B cell (primary cell): Measurements from ENCODE around the gene ZCCHC2. TPM values are rescaled to one million over a fixed set of nuclear protein-coding genes. Genes with fewer than 3 reads are reported as not detected.

ENCODE experiments used
- ATAC-seq: fragments of 200-7000 bp; cut with Tn5 transposase; one replicate; pipeline ENCODE4 v1.10.0; 2021; ENCODE audit warnings: low read depth, mild to moderate bottlenecking, moderate number of reproducible peaks, moderate library complexity
- CTCF ChIA-PET: fragments of 350-600 bp; sonication (Branson Sonifier 250); formaldehyde crosslinking; loops from one replicate; lab custom pipeline; 2021; ENCODE audit warnings: antibody characterized with exemption, inconsistent platforms; lab: Charles Lee
- POLR2A ChIA-PET: fragments of 350-600 bp; sonication (Branson Sonifier 250); formaldehyde crosslinking; loops from one replicate; lab custom pipeline; 2021; ENCODE audit warnings: antibody characterized with exemption; lab: Charles Lee
- DNase-seq: peaks from one replicate; pipeline ENCODE4 v3.0.0; 2013
- H2AFZ ChIP-seq: 2 replicates; pipeline ENCODE4 v1.6.1; 2012; ENCODE audit warnings: mild to moderate bottlenecking, low read depth, low read length; ENCODE audit not compliant: insufficient read depth, poor library complexity, severe bottlenecking
- H3K27ac ChIP-seq, 2 donors: 1 replicate in 1 of 2; 2 replicates in 1 of 2; pipeline ENCODE4 v1.5.1; 2012 to 2013; ENCODE audit warnings: low read length in 2 of 2, mild to moderate bottlenecking in 2 of 2, moderate library complexity in 1 of 2
- H3K27me3 ChIP-seq, 4 experiments: fragments of 200-600 bp in 1 of 4; sonication (generic) in 1 of 4; replicated peaks in 1 of 4; 1 replicate in 2 of 4; 2 replicates in 2 of 4; pipeline versions ENCODE4 v1.6.1 to v1.7.0; 2013 to 2016; ENCODE audit warnings: low read length in 3 of 4, mild to moderate bottlenecking in 2 of 4, mixed read lengths in 1 of 4, moderate library complexity in 1 of 4; ENCODE audit not compliant: insufficient read depth in 4 of 4, control insufficient read depth in 3 of 4; ENCODE audit errors: control extremely low read depth in 1 of 4
- H3K36me3 ChIP-seq, 2 experiments: replicated peaks in 1 of 2; 1 replicate in 1 of 2; 2 replicates in 1 of 2; pipeline versions ENCODE4 v1.6.1 to v1.7.1; 2013; ENCODE audit warnings: low read length in 1 of 2; ENCODE audit not compliant: insufficient read depth in 2 of 2, control insufficient read depth in 1 of 2; ENCODE audit errors: control extremely low read depth in 1 of 2, extremely low read depth in 1 of 2
- H3K4me1 ChIP-seq, 2 donors: fragments of 200-600 bp in 1 of 2; sonication (generic) in 1 of 2; 1 replicate in 1 of 2; 2 replicates in 1 of 2; pipeline versions ENCODE4 v1.5.1 to v1.6.1; 2013 to 2017; ENCODE audit warnings: low read length in 2 of 2; ENCODE audit not compliant: control insufficient read depth in 2 of 2, insufficient read depth in 2 of 2
- H3K4me2 ChIP-seq: replicated peaks from 2 replicates; pipeline ENCODE3; 2012; ENCODE audit warnings: mild to moderate bottlenecking, low read depth, low read length; ENCODE audit not compliant: poor library complexity, severe bottlenecking
- H3K4me3 ChIP-seq, 5 experiments: fragments of 200-600 bp in 1 of 5; sonication (generic) in 1 of 5; 1 replicate in 3 of 5; 2 replicates in 2 of 5; pipeline versions ENCODE4 v1.5.1 to v1.7.0; 2011 to 2016; ENCODE audit warnings: low read length in 4 of 5, mild to moderate bottlenecking in 4 of 5, low read depth in 2 of 5, control low read depth in 1 of 5, moderate library complexity in 1 of 5; ENCODE audit not compliant: insufficient read depth in 1 of 5; ENCODE audit errors: control extremely low read depth in 1 of 5, extremely low read depth in 1 of 5
- H3K79me2 ChIP-seq: fragments of 200-600 bp; sonication (generic); one replicate; pipeline ENCODE4 v1.6.0; 2016; ENCODE audit warnings: low read length; ENCODE audit not compliant: control insufficient read depth, insufficient read depth
- H3K9ac ChIP-seq: fragments of 200-600 bp; sonication (generic); 2 replicates; pipeline ENCODE4 v1.6.1; 2017; ENCODE audit warnings: mild to moderate bottlenecking, low read length, moderate library complexity
- H3K9me3 ChIP-seq, 3 donors: one replicate each; pipeline versions ENCODE4 v1.6.1 to v1.7.1; 2013; ENCODE audit warnings: low read length in 2 of 3; ENCODE audit not compliant: control insufficient read depth in 2 of 3, insufficient read depth in 1 of 3; ENCODE audit errors: control extremely low read depth in 1 of 3
- H4K20me1 ChIP-seq: 2 replicates; pipeline ENCODE4 v1.6.0; 2012; ENCODE audit warnings: mild to moderate bottlenecking, low read length; ENCODE audit not compliant: insufficient read depth, control insufficient read depth, poor library complexity, severe bottlenecking
- H3K27ac Mint-ChIP-seq: one replicate; pipeline ENCODE4 v1.8.0; 2021; ENCODE audit warnings: mixed read lengths
- H3K27me3 Mint-ChIP-seq: one replicate; pipeline ENCODE4 v1.8.0; 2021; ENCODE audit warnings: mixed read lengths
- H3K4me1 Mint-ChIP-seq: one replicate; pipeline ENCODE4 v1.8.0; 2021; ENCODE audit warnings: mixed read lengths
- H3K4me3 Mint-ChIP-seq: one replicate; pipeline ENCODE4 v1.8.0; 2021; ENCODE audit warnings: mixed read lengths
- H3K9me3 Mint-ChIP-seq: one replicate; pipeline ENCODE4 v1.8.0; 2022; ENCODE audit warnings: mixed read lengths; ENCODE audit not compliant: insufficient read depth
- EZH2 ChIP-seq: IDR thresholded peaks from 2 replicates; pipeline ENCODE4 v1.6.1; 2012; ENCODE audit warnings: borderline replicate concordance, low read depth, mild to moderate bottlenecking, moderate library complexity, low read length; ENCODE audit not compliant: insufficient read depth, poor library complexity, severe bottlenecking
- WGBS: methylation state at CpG from one replicate; pipeline ENCODE4 v1.1.5; 2013; ENCODE audit warnings: missing lambda C conversion rate; ENCODE audit not compliant: insufficient coverage; 5-methylcytosine and 5-hydroxymethylcytosine counted together
- intact Hi-C: fragments of 100-400 bp; cut with micrococcal nuclease; formaldehyde crosslinking; loops from one replicate; pipeline ENCODE4 v1.10.0; 2022
- polyA plus RNA-seq: library from polyadenylated mRNA; depleted of rRNA; stranded (reverse); fragments of >200 nt; gene quantifications from 2 replicates; pipeline ENCODE4 v1.2.3, GENCODE V29; 2012
- total RNA-seq, 2 donors: library from RNA; stranded (reverse); fragments of 120-200 nt in 1 of 2; gene quantifications; 1 replicate in 1 of 2; 2 replicates in 1 of 2; pipeline versions ENCODE4 v1.2.3 to v1.2.4, GENCODE V29; 2013 to 2022
- TF ChIP-seq, protein P1 (sequence below): fragments of 200-600 bp; IDR thresholded peaks from one replicate; pipeline ENCODE4 v1.8.0; 2022; ENCODE audit warnings: antibody characterized with exemption, mild to moderate bottlenecking

Gene ZCCHC2
- total and polyA plus RNA-seq, 2 donors (not counting 1 experiment from before 2014, with no cell fraction given) = 24.5 to 53.7 TPM

DNA sequence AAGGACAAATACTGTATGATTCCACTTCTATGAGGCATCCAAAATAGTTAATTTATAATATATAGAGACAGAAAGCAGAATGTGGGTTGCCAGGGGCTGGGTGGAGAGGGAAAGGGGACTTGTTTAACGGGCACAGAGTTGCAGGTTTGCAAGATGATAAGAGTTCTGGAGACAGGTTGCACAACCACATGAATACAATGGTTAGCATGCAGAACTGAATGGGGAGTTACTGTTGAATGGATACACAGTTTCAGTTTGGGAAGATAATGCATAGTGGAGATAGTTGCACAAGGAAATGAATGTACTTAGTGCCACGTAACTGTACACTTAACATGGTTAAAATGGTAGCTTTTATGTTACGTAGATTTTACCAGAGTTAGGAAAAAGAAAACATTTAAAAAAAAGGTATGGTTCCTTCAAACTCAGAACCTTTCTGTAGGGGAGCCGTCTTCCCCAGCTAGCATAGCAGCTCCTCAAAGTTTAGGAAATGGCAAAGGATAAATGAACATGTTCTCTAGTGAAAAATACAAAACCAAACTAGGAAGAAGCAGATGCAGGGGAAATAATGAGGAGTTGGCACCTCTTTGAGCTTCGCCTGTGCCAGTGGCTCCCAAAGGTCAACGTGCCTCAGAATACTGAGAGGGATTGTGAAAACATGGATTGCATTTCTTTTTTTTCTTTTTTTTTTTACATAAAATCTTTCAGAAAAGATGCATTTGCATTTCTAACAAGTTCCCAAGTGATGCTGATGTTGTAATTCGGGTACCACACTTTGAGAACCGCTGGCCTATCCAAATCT lies 95.2 kb downstream of the ZCCHC2 start:
- no peaks in the 10 kb centered on the region for H3K9me3 ChIP-seq
- no peaks in the 10 kb centered on the region for H4K20me1 ChIP-seq
- peaks cover 5% of the 10 kb centered on the region for H3K4me1 Mint-ChIP-seq
- ChIA-PET CTCF (interaction anchor here (1.0 kb wide), 1 partner anchor 32 kb away, joined by 3 read pairs; no protein-coding TSS in a partner anchor), POLR2A (no interaction called here)
- no peak overlapping the region for H2AFZ ChIP-seq
- H3K27me3 ChIP-seq = peaks cover 0 to 4% (median 0%) of the 10 kb centered on the region in 4 experiments
- no peak overlapping the region for H3K4me2 ChIP-seq
- H3K27ac ChIP-seq = no peak overlapping the region
- no peak overlapping the region for H3K27ac Mint-ChIP-seq
- H3K9ac ChIP-seq = no peak overlapping the region
- no peaks in the 10 kb centered on the region for H3K36me3 ChIP-seq
- H3K4me1 ChIP-seq = no peaks in the 10 kb centered on the region
- DNase-seq = no peak
- H3K9me3 Mint-ChIP-seq = no peaks in the 10 kb centered on the region
- H3K4me3 ChIP-seq = no peak overlapping the region
- ATAC-seq = no peak
- H3K79me2 ChIP-seq = no peaks in the 10 kb centered on the region
- H3K4me3 Mint-ChIP-seq = no peak overlapping the region
- TF ChIP-seq EZH2 = no peak
- TF ChIP-seq, protein P1, sequence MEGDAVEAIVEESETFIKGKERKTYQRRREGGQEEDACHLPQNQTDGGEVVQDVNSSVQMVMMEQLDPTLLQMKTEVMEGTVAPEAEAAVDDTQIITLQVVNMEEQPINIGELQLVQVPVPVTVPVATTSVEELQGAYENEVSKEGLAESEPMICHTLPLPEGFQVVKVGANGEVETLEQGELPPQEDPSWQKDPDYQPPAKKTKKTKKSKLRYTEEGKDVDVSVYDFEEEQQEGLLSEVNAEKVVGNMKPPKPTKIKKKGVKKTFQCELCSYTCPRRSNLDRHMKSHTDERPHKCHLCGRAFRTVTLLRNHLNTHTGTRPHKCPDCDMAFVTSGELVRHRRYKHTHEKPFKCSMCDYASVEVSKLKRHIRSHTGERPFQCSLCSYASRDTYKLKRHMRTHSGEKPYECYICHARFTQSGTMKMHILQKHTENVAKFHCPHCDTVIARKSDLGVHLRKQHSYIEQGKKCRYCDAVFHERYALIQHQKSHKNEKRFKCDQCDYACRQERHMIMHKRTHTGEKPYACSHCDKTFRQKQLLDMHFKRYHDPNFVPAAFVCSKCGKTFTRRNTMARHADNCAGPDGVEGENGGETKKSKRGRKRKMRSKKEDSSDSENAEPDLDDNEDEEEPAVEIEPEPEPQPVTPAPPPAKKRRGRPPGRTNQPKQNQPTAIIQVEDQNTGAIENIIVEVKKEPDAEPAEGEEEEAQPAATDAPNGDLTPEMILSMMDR = no peak
- peaks cover 25% of the 10 kb centered on the region for H3K27me3 Mint-ChIP-seq
- intact Hi-C loops = no loop called here
- 83% methylated on average over 2 of the region's 8 CpGs for WGBS

DNA sequence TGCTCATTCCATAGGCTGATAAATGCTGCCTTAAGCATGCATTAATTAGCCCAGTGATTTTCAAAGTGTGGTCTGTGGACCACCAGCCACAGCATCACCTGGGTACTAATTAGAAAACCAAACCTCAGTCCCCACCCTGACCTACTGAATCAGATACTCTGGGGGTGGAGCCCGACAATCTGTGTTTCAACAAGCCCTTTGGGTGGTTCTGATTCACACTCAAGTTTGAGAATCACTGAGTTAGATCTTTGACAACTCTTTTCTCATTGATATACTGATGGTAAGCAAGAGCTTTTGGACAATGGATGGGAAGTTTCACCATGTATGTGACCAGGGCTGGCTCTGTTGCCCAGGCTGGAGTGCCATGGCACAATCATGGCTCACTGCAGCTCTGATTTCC lies 95.9 kb downstream of the ZCCHC2 start:
- Mint-ChIP-seq H3K4me3 (no peak overlapping the region), H3K27ac (no peak overlapping the region), H3K4me1 (peaks cover 2% of the 10 kb centered on the region), H3K9me3 (no peaks in the 10 kb centered on the region), H3K27me3 (peaks cover 21% of the 10 kb centered on the region)
- Histone ChIP-seq H3K79me2 (no peaks in the 10 kb centered on the region), H3K9ac (no peak overlapping the region), H3K27me3 (peaks cover 0 to 4% (median 0%) of the 10 kb centered on the region in 4 experiments), H2AFZ (no peak overlapping the region), H3K4me3 (no peak overlapping the region), H3K9me3 (no peaks in the 10 kb centered on the region), H3K27ac (no peak overlapping the region), H4K20me1 (no peaks in the 10 kb centered on the region), H3K4me2 (no peak overlapping the region), H3K36me3 (no peaks in the 10 kb centered on the region), H3K4me1 (no peaks in the 10 kb centered on the region)
- no CpG with 5 or more reads among the region's 1 CpG for WGBS
- intact Hi-C loops = no loop called here
- CTCF ChIA-PET = interaction anchor here (1.0 kb wide), 1 partner anchor 33 kb away, joined by 3 read pairs; no protein-coding TSS in a partner anchor
- TF ChIP-seq, protein P1 = no peak
- no peak for TF ChIP-seq EZH2
- POLR2A ChIA-PET = no interaction called here
- ATAC-seq (no peak), DNase-seq (no peak)
